ENCODE measurements around the gene LUC7L3.
"Not testable (repeated sequence)": the region's sequence is repeated elsewhere in the genome, so short reads cannot be mapped to it uniquely, and the experiment has no call there.

DNA sequence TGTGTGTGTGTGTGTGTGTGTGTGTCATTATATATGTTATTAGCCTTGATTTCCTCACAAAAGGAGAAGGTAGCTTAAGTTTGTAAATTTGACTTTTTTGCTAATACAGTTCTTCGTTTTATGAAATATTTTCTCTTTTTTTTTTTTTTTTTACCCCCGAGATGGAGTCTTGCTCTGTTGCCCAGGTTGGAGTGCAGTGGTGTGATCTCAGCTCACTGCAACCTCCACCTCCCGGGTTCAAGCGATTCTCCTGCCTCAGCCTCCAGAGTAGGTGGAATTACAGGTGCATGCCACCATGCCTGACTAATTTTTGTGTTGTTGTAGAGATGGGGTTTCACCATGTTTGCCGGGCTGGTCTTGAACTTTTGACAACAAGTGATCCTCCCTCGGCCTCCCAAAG lies 5.2 kb downstream of the LUC7L3 start:
- TF ChIP-seq SIN3A (IDR thresholded peaks at IDR 0.05; ENCODE audit: borderline replicate concordance, insufficient read depth, low read depth, low read length); TCF7L2 (IDR thresholded peaks at IDR 0.05; ENCODE audit: low read depth, low read length): not testable (repeated sequence)
- TF ChIP-seq, protein P1, sequence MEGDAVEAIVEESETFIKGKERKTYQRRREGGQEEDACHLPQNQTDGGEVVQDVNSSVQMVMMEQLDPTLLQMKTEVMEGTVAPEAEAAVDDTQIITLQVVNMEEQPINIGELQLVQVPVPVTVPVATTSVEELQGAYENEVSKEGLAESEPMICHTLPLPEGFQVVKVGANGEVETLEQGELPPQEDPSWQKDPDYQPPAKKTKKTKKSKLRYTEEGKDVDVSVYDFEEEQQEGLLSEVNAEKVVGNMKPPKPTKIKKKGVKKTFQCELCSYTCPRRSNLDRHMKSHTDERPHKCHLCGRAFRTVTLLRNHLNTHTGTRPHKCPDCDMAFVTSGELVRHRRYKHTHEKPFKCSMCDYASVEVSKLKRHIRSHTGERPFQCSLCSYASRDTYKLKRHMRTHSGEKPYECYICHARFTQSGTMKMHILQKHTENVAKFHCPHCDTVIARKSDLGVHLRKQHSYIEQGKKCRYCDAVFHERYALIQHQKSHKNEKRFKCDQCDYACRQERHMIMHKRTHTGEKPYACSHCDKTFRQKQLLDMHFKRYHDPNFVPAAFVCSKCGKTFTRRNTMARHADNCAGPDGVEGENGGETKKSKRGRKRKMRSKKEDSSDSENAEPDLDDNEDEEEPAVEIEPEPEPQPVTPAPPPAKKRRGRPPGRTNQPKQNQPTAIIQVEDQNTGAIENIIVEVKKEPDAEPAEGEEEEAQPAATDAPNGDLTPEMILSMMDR (IDR thresholded peaks at IDR 0.05): not testable (repeated sequence)

Data from Panc1 (cell line).